Rectal smooth muscle tissue (tissue), 1 donor: Measurements from ENCODE around the gene TICRR.
"Not testable (repeated sequence)": the region's sequence is repeated elsewhere in the genome, so short reads cannot be mapped to it uniquely, and the experiment has no call there.

Source experiments
- H3K27ac ChIP-seq: one replicate; pipeline ENCODE4 v1.7.0; 2013; ENCODE audit warnings: low read depth, low read length, inconsistent platforms
- H3K27me3 ChIP-seq: one replicate; pipeline ENCODE4 v1.7.0; 2013; ENCODE audit warnings: low read length; ENCODE audit not compliant: control insufficient read depth, insufficient read depth
- H3K36me3 ChIP-seq: one replicate; pipeline ENCODE4 v1.7.0; 2013; ENCODE audit warnings: low read length; ENCODE audit not compliant: control insufficient read depth, insufficient read depth
- H3K4me1 ChIP-seq: one replicate; pipeline ENCODE4 v1.7.0; 2013; ENCODE audit warnings: low read length; ENCODE audit not compliant: control insufficient read depth, insufficient read depth
- H3K4me3 ChIP-seq: one replicate; pipeline ENCODE4 v1.7.0; 2013; ENCODE audit warnings: low read length
- H3K9ac ChIP-seq: one replicate; pipeline ENCODE4 v1.7.0; 2013; ENCODE audit warnings: low read length

The TICRR gene

GRCh38 chr15:89575146-89575655, at the start of gene TICRR:
TSS of gene TICRR (plus strand) at chr15:89575469. CDS start at chr15:89575587, 118 bp downstream.
- Histone ChIP-seq H3K27ac (no peak within 1 kb of the TSS), H3K9ac (peak within 1 kb of the TSS; percentile 49), H3K4me1 (no peaks in the 10 kb centered on the region), H3K4me3 (peak within 1 kb of the TSS; percentile 76), H3K36me3 (no peaks in the 10 kb centered on the region), H3K27me3 (no peaks in the 10 kb centered on the region)

- Histone ChIP-seq H3K9ac (no peak overlapping the region), H3K27ac (no peak overlapping the region), H3K4me1 (no peaks in the 10 kb centered on the region), H3K4me3 (no peak overlapping the region), H3K36me3 (no peaks in the 10 kb centered on the region), H3K27me3 (no peaks in the 10 kb centered on the region)
Measured at GRCh38 chr15:89526181-89526580, 49.1 kb upstream of the TICRR start.

GRCh38 chr15:89526601-89527441, 48.4 kb upstream of the TICRR start:
- Histone ChIP-seq H3K4me3 (no peak overlapping the region), H3K9ac (no peak overlapping the region), H3K27me3 (no peaks in the 10 kb centered on the region), H3K27ac (no peak overlapping the region), H3K4me1 (no peaks in the 10 kb centered on the region), H3K36me3 (no peaks in the 10 kb centered on the region)

- no peaks in the 10 kb centered on the region for H3K36me3 ChIP-seq
- H3K9ac ChIP-seq: no peak overlapping the region
- no peak overlapping the region for H3K4me3 ChIP-seq
- no peaks in the 10 kb centered on the region for H3K4me1 ChIP-seq
- H3K27ac ChIP-seq: no peak overlapping the region
- H3K27me3 ChIP-seq: no peaks in the 10 kb centered on the region
Measured at GRCh38 chr15:89528757-89529352, 46.4 kb upstream of the TICRR start.

- Histone ChIP-seq H3K36me3 (no peaks in the 10 kb centered on the region), H3K27me3 (no peaks in the 10 kb centered on the region), H3K9ac (no peak overlapping the region)
Measured at GRCh38 chr15:89530976-89531375, 44.3 kb upstream of the TICRR start.

GRCh38 chr15:89531796-89532537, 43.3 kb upstream of the TICRR start:
- no peak overlapping the region for H3K27ac ChIP-seq
- no peak overlapping the region for H3K9ac ChIP-seq

More at GRCh38 chr15:89530976-89531375, 44.3 kb upstream of the TICRR start:
- no peak overlapping the region for H3K27ac ChIP-seq
- H3K4me3 ChIP-seq: no peak overlapping the region
- H3K4me1 ChIP-seq: no peaks in the 10 kb centered on the region

GRCh38 chr15:89533861-89534544, 41.3 kb upstream of the TICRR start:
- H3K36me3 ChIP-seq: no peaks in the 10 kb centered on the region
- no peak overlapping the region for H3K4me3 ChIP-seq
- no peaks in the 10 kb centered on the region for H3K27me3 ChIP-seq
- H3K9ac ChIP-seq: no peak overlapping the region
- H3K27ac ChIP-seq: no peak overlapping the region
- no peaks in the 10 kb centered on the region for H3K4me1 ChIP-seq

More at GRCh38 chr15:89531796-89532537, 43.3 kb upstream of the TICRR start:
- H3K4me1 ChIP-seq: no peaks in the 10 kb centered on the region
- H3K27me3 ChIP-seq: no peaks in the 10 kb centered on the region
- H3K4me3 ChIP-seq: no peak overlapping the region
- H3K36me3 ChIP-seq: no peaks in the 10 kb centered on the region

- Histone ChIP-seq H3K36me3 (no peaks in the 10 kb centered on the region), H3K27me3 (no peaks in the 10 kb centered on the region), H3K4me3 (no peak overlapping the region), H3K27ac (no peak overlapping the region), H3K9ac (no peak overlapping the region), H3K4me1 (no peaks in the 10 kb centered on the region)
Measured at GRCh38 chr15:89539027-89539426, 36.2 kb upstream of the TICRR start.

- Histone ChIP-seq H3K4me1 (no peaks in the 10 kb centered on the region), H3K9ac (no peak overlapping the region), H3K27me3 (no peaks in the 10 kb centered on the region), H3K4me3 (no peak overlapping the region), H3K36me3 (no peaks in the 10 kb centered on the region), H3K27ac (no peak overlapping the region)
Measured at GRCh38 chr15:89542369-89542768, 32.9 kb upstream of the TICRR start.

GRCh38 chr15:89543389-89543788, 31.9 kb upstream of the TICRR start:
- Histone ChIP-seq H3K27ac (no peak overlapping the region), H3K4me3 (no peak overlapping the region), H3K9ac (no peak overlapping the region), H3K27me3 (no peaks in the 10 kb centered on the region), H3K4me1 (no peaks in the 10 kb centered on the region), H3K36me3 (no peaks in the 10 kb centered on the region)

GRCh38 chr15:89549138-89549537, 26.1 kb upstream of the TICRR start:
- not testable (repeated sequence) for H3K9ac ChIP-seq, H3K36me3 ChIP-seq, H3K4me3 ChIP-seq, H3K4me1 ChIP-seq, H3K27ac ChIP-seq, H3K27me3 ChIP-seq

- Histone ChIP-seq H3K27me3 (peaks cover 2% of the 10 kb centered on the region), H3K36me3 (no peaks in the 10 kb centered on the region), H3K4me3 (no peak overlapping the region), H3K4me1 (no peaks in the 10 kb centered on the region), H3K9ac (no peak overlapping the region), H3K27ac (no peak overlapping the region)
Measured at GRCh38 chr15:89550427-89550826, 24.8 kb upstream of the TICRR start.
